Endothelial cell of umbilical vein (primary cell): Measurements from ENCODE around the gene CTBP2. TPM values are rescaled to one million over a fixed set of nuclear protein-coding genes. Genes with fewer than 3 reads are reported as not detected.

Experiments used
- BruUV-seq: library from RNA; stranded (reverse); fragments of 400-500 nt; replicated peaks from 2 replicates; lab custom pipeline; 2021; lab: Mats Ljungman, UMichigan
- CTCF ChIA-PET: fragments of 300-600, 350-600 bp; sonication (Branson Sonifier 250); formaldehyde crosslinking; loops from one replicate; lab custom pipeline; 2021; ENCODE audit warnings: antibody characterized with exemption, inconsistent platforms; lab: Charles Lee
- POLR2A ChIA-PET: fragments of 300-600, 350-600 bp; sonication (Branson Sonifier 250); formaldehyde crosslinking; loops from one replicate; lab custom pipeline; 2021; ENCODE audit warnings: antibody characterized with exemption, inconsistent platforms; lab: Charles Lee
- DNase-seq: peaks from one replicate; pipeline ENCODE4 v3.0.0-alpha.2; 2011; ENCODE audit warnings: low read depth, low spot score
- FAIRE-seq: peaks from 2 replicates; lab custom pipeline; 2011; peaks lifted over from hg19 to GRCh38; lab: Jason Lieb, UNC
- H2AFZ ChIP-seq: 2 replicates; pipeline ENCODE4 v1.6.0; 2012; ENCODE audit warnings: low read depth, low read length, control low read depth, inconsistent platforms
- H3K27ac ChIP-seq: 2 replicates; pipeline ENCODE4 v1.5.1; 2011; ENCODE audit warnings: low read depth, mild to moderate bottlenecking, control low read depth, low read length, moderate library complexity; ENCODE audit not compliant: insufficient read depth
- H3K27me3 ChIP-seq, 2 experiments: 2 replicates each; pipeline versions ENCODE4 v1.6.0 to v1.6.1; 2011; ENCODE audit warnings: low read length in 2 of 2, mixed read lengths in 1 of 2; ENCODE audit not compliant: control insufficient read depth in 2 of 2, insufficient read depth in 2 of 2
- H3K36me3 ChIP-seq, 2 experiments: 2 replicates in 1 of 2; 3 replicates in 1 of 2; pipeline ENCODE4 v1.5.1; 2011; ENCODE audit warnings: low read length in 2 of 2, mild to moderate bottlenecking in 1 of 2, moderate library complexity in 1 of 2; ENCODE audit not compliant: control insufficient read depth in 2 of 2, insufficient read depth in 2 of 2; ENCODE audit errors: extremely low read depth in 1 of 2
- H3K4me1 ChIP-seq: 3 replicates; pipeline ENCODE4 v1.5.1; 2011; ENCODE audit warnings: mild to moderate bottlenecking, low read length; ENCODE audit not compliant: control insufficient read depth, insufficient read depth; ENCODE audit errors: extremely low read depth
- H3K4me2 ChIP-seq: 2 replicates; pipeline ENCODE4 v1.6.1; 2011; ENCODE audit warnings: low read length, control low read depth, mixed read lengths; ENCODE audit not compliant: insufficient read depth
- H3K4me3 ChIP-seq, 3 experiments: fragments of 200-600 bp in 1 of 3; sonication (generic), shearing (Covaris generic) in 1 of 3; replicated peaks in 1 of 3; 2 replicates each; pipeline ENCODE4 v1.5.1; 2011 to 2016; ENCODE audit warnings: control low read depth in 3 of 3, low read length in 3 of 3, mild to moderate bottlenecking in 2 of 3, inconsistent platforms in 1 of 3, low read depth in 1 of 3, moderate library complexity in 1 of 3; ENCODE audit not compliant: insufficient read depth in 1 of 3
- H3K79me2 ChIP-seq: 2 replicates; pipeline ENCODE4 v1.6.0; 2012; ENCODE audit warnings: low read length, inconsistent platforms; ENCODE audit not compliant: control insufficient read depth, insufficient read depth
- H3K9ac ChIP-seq: replicated peaks from 2 replicates; pipeline ENCODE3; 2011; ENCODE audit warnings: low read length, control low read depth; ENCODE audit not compliant: insufficient read depth; ENCODE audit errors: extremely low read depth
- H3K9me1 ChIP-seq: replicated peaks from 3 replicates; pipeline ENCODE4 v1.6.0; 2011; ENCODE audit warnings: mild to moderate bottlenecking, low read length; ENCODE audit not compliant: control insufficient read depth, insufficient read depth; ENCODE audit errors: extremely low read depth
- H3K9me3 ChIP-seq: replicated peaks from 2 replicates; pipeline ENCODE4 v1.5.1; 2012; ENCODE audit warnings: low read length, inconsistent platforms; ENCODE audit not compliant: control insufficient read depth, insufficient read depth
- H4K20me1 ChIP-seq: replicated peaks from 2 replicates; pipeline ENCODE3; 2011; ENCODE audit warnings: mild to moderate bottlenecking, low read length; ENCODE audit not compliant: control insufficient read depth, insufficient read depth; ENCODE audit errors: extremely low read depth
- CTCF ChIP-seq, 2 donors: IDR thresholded peaks; 1 replicate in 1 of 2; 2 replicates in 1 of 2; pipeline ENCODE4 v1.5.1; 2011; ENCODE audit warnings: low read length in 2 of 2, mild to moderate bottlenecking in 2 of 2, moderate library complexity in 2 of 2, control low read depth in 1 of 2, inconsistent platforms in 1 of 2, low read depth in 1 of 2; ENCODE audit not compliant: insufficient read depth in 1 of 2; ENCODE audit errors: extremely low read depth in 1 of 2
- EZH2 ChIP-seq: IDR thresholded peaks from 2 replicates; pipeline ENCODE4 v1.6.1; 2012; ENCODE audit warnings: borderline replicate concordance, low read depth, mild to moderate bottlenecking, moderate library complexity, low read length, inconsistent platforms; ENCODE audit not compliant: severe bottlenecking
- FOS ChIP-seq: IDR thresholded peaks from 2 replicates; pipeline ENCODE4 v1.6.1; 2011; ENCODE audit warnings: mild to moderate bottlenecking, low read length, moderate library complexity, borderline replicate concordance; ENCODE audit not compliant: insufficient read depth
- GATA2 ChIP-seq: IDR thresholded peaks from 2 replicates; pipeline ENCODE4 v1.7.0; 2011; ENCODE audit warnings: low read depth, mild to moderate bottlenecking, moderate library complexity, mixed read lengths, low read length; ENCODE audit not compliant: insufficient read length, insufficient read depth
- JUN ChIP-seq: IDR thresholded peaks from 2 replicates; pipeline ENCODE4 v1.6.1; 2011; ENCODE audit warnings: borderline replicate concordance, low read depth; ENCODE audit not compliant: insufficient read length, insufficient read depth
- MAX ChIP-seq: IDR thresholded peaks from 2 replicates; pipeline ENCODE4 v1.6.1; 2011; ENCODE audit not compliant: insufficient read depth, insufficient read length
- MYC ChIP-seq: IDR thresholded peaks from one replicate; pipeline ENCODE4 v1.6.1; 2011; ENCODE audit warnings: mild to moderate bottlenecking, low read depth, low read length
- POLR2A ChIP-seq: IDR thresholded peaks from 2 replicates; pipeline ENCODE4 v1.6.1; 2012; ENCODE audit warnings: low read depth, mild to moderate bottlenecking, control low read depth, low read length
- POLR2AphosphoS5 ChIP-seq: IDR thresholded peaks from 2 replicates; pipeline ENCODE4 v1.6.1; 2012; ENCODE audit warnings: low read depth, mild to moderate bottlenecking, control low read depth, low read length, moderate library complexity; ENCODE audit not compliant: insufficient read depth
- dilution Hi-C: fragments of 300-500 bp; cut with MboI; formaldehyde crosslinking; loops from one replicate; pipeline ENCODE4 v1.15.0; 2019; ENCODE audit warnings: low sequenced_read_pairs; ENCODE audit not compliant: extremely low pct_ligation_motif_present
- intact Hi-C: fragments of 100-400 bp; cut with micrococcal nuclease; formaldehyde crosslinking; loops from one replicate; pipeline ENCODE4 v1.10.0; 2022
- polyA plus RNA-seq, 4 experiments: library from polyadenylated mRNA; depleted of rRNA in 3 of 4; stranded (reverse) in 3 of 4; unstranded in 1 of 4; fragments of >200 nt; gene quantifications; 2 replicates each; pipeline versions ENCODE4 v1.2.1 to v1.2.3, GENCODE V29; 2011 to 2012; ENCODE audit warnings: missing spikeins in 1 of 4
- total RNA-seq: library from RNA; stranded (reverse); gene quantifications from 2 replicates; pipeline ENCODE4 v1.2.3, GENCODE V29; 2021

Gene CTBP2
- total and polyA plus RNA-seq, 2 donors (not counting 3 experiments of a cell fraction or from before 2014, with no cell fraction given) = 118 to 128 TPM

GRCh38 chr10:124953421-124953820 is 206.9 kb downstream of the CTBP2 start:
- Histone ChIP-seq H3K4me1 (no peaks in the 10 kb centered on the region), H3K4me3 (no peak overlapping the region), H3K36me3 (peaks cover 0 to 2% of the 10 kb centered on the region in 2 experiments), H3K27ac (no peak overlapping the region), H3K79me2 (peaks cover 57% of the 10 kb centered on the region), H3K9me3 (no peaks in the 10 kb centered on the region), H3K9ac (no peak overlapping the region), H2AFZ (no peak overlapping the region), H3K4me2 (no peak overlapping the region), H3K27me3 (no peaks in the 10 kb centered on the region), H4K20me1 (peaks cover 9% of the 10 kb centered on the region), H3K9me1 (no peaks in the 10 kb centered on the region)
- ChIA-PET POLR2A (no interaction called here), CTCF (interaction anchor here (0.8 to 1.2 kb wide), 2 partner anchors 11 to 19 kb away, joined by 3 to 4 read pairs; no protein-coding TSS in a partner anchor)
- TF ChIP-seq FOS (no peak), POLR2A (no peak), GATA2 (no peak), MAX (no peak), POLR2AphosphoS5 (no peak), EZH2 (no peak), JUN (no peak), MYC (no peak), CTCF (IDR thresholded peaks at IDR 0.05; ENCODE audit: extremely low read depth in 1 of 2, insufficient read depth in 1 of 2, low read depth in 1 of 2, low read length in 2 of 2) (no peak)
- dilution Hi-C loops (no loop called here), intact Hi-C loops (no loop called here)
- FAIRE-seq (no peak), DNase-seq (no peak)
- no TSS peak for BruUV-seq
